Measurements from ENCODE around the gene C2orf42. TPM values are rescaled to one million over a fixed set of nuclear protein-coding genes. Genes with fewer than 3 reads are reported as not detected.
A peak's percentile ranks its signal among the peaks of the same experiment; 100 is the strongest.

C2orf42 gene
- total and polyA plus RNA-seq, 2 of the 4 experiments (the other 2 are of a cell fraction): 7.5 to 31.5 TPM

DNA sequence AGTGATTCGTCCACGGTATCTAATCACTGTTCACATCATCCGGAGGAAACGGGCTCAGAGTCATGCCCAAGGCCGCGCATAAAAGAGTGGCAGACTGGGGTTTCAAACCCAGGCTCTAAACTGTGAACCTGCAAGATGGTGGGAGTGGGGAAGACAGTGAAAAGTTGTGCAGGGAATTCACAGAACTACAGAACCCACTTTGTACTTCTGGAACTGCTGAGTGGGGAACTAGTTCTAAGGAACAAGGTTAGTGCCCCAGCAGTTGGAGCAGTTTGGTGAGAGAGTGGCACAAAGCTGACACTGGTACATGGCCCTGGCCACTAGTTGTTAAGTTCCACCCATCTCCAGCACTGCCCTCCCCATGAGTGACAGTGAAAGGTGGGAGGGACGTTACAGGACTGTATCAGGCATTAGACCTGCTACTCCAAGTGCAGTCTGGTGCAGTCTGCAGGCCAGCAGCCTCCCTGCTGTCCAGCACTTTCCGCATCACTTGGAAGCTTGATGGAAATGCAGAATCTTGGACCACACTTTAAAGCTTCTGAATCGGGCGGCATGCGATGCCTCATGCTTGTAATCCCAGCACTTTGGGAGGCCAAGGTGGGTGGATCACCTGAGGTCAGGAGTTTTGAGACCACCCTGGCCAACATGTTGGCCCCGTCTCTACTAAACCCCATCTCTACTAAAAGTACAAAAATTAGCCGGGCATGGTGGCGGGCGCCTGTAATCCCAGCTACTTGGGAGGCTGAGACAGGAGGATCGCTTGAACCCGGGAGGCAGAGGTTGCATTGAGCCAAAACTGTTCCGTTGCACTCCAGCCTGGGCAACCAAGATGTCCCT is 47.3 kb downstream of the C2orf42 start:
- Histone ChIP-seq H3K4ac (ENCODE audit: low read depth, low read length) (peak overlapping the region; percentile 85), H3K9me3 (ENCODE audit: control insufficient read depth, insufficient read depth, low read length) (no peaks in the 10 kb centered on the region), H3K4me1 (ENCODE audit: control insufficient read depth, insufficient read depth, low read length) (peaks cover 12% of the 10 kb centered on the region), H4K91ac (ENCODE audit: insufficient read depth, low read depth, low read length) (peak overlapping the region; percentile 85), H3K56ac (ENCODE audit: extremely low read depth, insufficient read depth, low read length) (peak overlapping the region; percentile 50; the same call in 1 of the 2 replicates), H3K18ac (ENCODE audit: low read depth, low read length) (peak overlapping the region; percentile 47), H4K5ac (ENCODE audit: low read depth, low read length) (peak overlapping the region; percentile 91), H3K27me3 (ENCODE audit: control insufficient read depth, insufficient read depth, low read length) (no peaks in the 10 kb centered on the region), H3K9ac (ENCODE audit: low read depth, low read length) (peak overlapping the region; percentile 65), H3K36me3 (ENCODE audit: control insufficient read depth, insufficient read depth, low read length) (no peaks in the 10 kb centered on the region), H4K20me1 (ENCODE audit: insufficient read depth, low read length) (no peaks in the 10 kb centered on the region), H3K4me3 (ENCODE audit: insufficient read depth, low read depth, low read length) (no peak overlapping the region; the same call in 1 of the 2 replicates), H4K8ac (ENCODE audit: low read depth in 2 of 2, low read length in 2 of 2) (peak overlapping the region; percentile 89 to 97), H2AK5ac (ENCODE audit: low read depth, low read length) (peak overlapping the region; percentile 97), H2AK9ac (replicated peaks; ENCODE audit: low read depth, low read length, poor library complexity) (peak overlapping the region; percentile 83), H2BK120ac (ENCODE audit: low read depth, low read length) (peak overlapping the region; percentile 13), H2BK5ac (ENCODE audit: low read depth, low read length, poor library complexity, severe bottlenecking) (peak overlapping the region; percentile 78), H3K79me1 (ENCODE audit: low read depth in 1 of 2, low read length in 2 of 2) (peaks cover 10 to 15% of the 10 kb centered on the region in 2 experiments; a peak in 3 of 4 replicates), H3K27ac (ENCODE audit: insufficient read depth, low read length) (peak overlapping the region; percentile 74), H3K23ac (ENCODE audit: low read depth, low read length) (peak overlapping the region; percentile 82), H3K14ac (replicated peaks; ENCODE audit: low read depth, low read length) (peak overlapping the region; percentile 87), H2BK15ac (ENCODE audit: low read depth, low read length) (peak overlapping the region; percentile 6; the same call in 1 of the 3 replicates), H3K9me1 (ENCODE audit: insufficient read depth, low read length) (peaks cover 13% of the 10 kb centered on the region), H2AFZ (replicated peaks; ENCODE audit: low read length, poor library complexity) (peak overlapping the region; percentile 38), H2BK20ac (ENCODE audit: low read depth, low read length) (peak overlapping the region; percentile 11; the same call in 1 of the 2 replicates), H3K4me2 (ENCODE audit: low read depth, low read length) (peak overlapping the region; percentile 38)
- in situ Hi-C loops (cut with MboI; ENCODE audit: low sequenced_read_pairs) (loop anchor here (5.0 kb wide), 1 partner anchor 226 kb away; the partner anchor contains the start of gene MXD1), dilution Hi-C loops (cut with HindIII; ENCODE audit: low sequenced_read_pairs, unreplicated experiment) (no loop called here), intact Hi-C loops (cut with micrococcal nuclease) (loop anchor here (5.0 kb wide), 2 partner anchors 211 to 421 kb away; no protein-coding TSS in a partner anchor)
- 31% methylated on average over 6 of the region's 18 CpGs; no CpG with 5 or more reads in 1 of the 2 experiments for WGBS, 2 experiments (ENCODE audit: extremely low coverage in 2 of 2, insufficient read length in 1 of 2)
- peak; percentile 52 for DNase-seq
- peak; percentile 3; the same call in 1 of the 2 replicates for ATAC-seq (ENCODE audit: low read depth)
- ChIA-PET POLR2A (ENCODE audit: unreplicated experiment) (interaction anchor here (0.8 to 1.3 kb wide), 2 partner anchors 73 to 229 kb away, joined by 3 to 6 read pairs; partner anchors contain the start of gene MXD1), CTCF (interaction anchor here (0.6 to 1.3 kb wide), 7 partner anchors 10 to 419 kb away, joined by 3 to 7 read pairs (median 3); partner anchors contain the start of gene MXD1)
- BruUV-seq (replicated peaks): no TSS peak
- TF ChIP-seq, protein P1, sequence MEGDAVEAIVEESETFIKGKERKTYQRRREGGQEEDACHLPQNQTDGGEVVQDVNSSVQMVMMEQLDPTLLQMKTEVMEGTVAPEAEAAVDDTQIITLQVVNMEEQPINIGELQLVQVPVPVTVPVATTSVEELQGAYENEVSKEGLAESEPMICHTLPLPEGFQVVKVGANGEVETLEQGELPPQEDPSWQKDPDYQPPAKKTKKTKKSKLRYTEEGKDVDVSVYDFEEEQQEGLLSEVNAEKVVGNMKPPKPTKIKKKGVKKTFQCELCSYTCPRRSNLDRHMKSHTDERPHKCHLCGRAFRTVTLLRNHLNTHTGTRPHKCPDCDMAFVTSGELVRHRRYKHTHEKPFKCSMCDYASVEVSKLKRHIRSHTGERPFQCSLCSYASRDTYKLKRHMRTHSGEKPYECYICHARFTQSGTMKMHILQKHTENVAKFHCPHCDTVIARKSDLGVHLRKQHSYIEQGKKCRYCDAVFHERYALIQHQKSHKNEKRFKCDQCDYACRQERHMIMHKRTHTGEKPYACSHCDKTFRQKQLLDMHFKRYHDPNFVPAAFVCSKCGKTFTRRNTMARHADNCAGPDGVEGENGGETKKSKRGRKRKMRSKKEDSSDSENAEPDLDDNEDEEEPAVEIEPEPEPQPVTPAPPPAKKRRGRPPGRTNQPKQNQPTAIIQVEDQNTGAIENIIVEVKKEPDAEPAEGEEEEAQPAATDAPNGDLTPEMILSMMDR (conservative IDR thresholded peaks at IDR 0.05; ENCODE audit: low read depth, low read length): no peak
- TF ChIP-seq NFE2L2 (IDR thresholded peaks at IDR 0.05; ENCODE audit: low read depth, low read length) (no peak), RAD21 (IDR thresholded peaks at IDR 0.05; ENCODE audit: low read length) (no peak), FOS (IDR thresholded peaks at IDR 0.05; ENCODE audit: low read depth, low read length) (no peak), POLR2A (IDR thresholded peaks at IDR 0.05; ENCODE audit: low read depth, low read length) (no peak; the same call in none of the 2 replicates), MAZ (IDR thresholded peaks at IDR 0.05; ENCODE audit: borderline replicate concordance, low read depth, low read length) (no peak), CEBPB (IDR thresholded peaks at IDR 0.05; ENCODE audit: low read depth, low read length) (no peak), MAFK (IDR thresholded peaks at IDR 0.05; ENCODE audit: low read depth, low read length) (no peak), CHD1 (IDR thresholded peaks at IDR 0.05; ENCODE audit: low read depth, low read length) (no peak), BHLHE40 (IDR thresholded peaks at IDR 0.05; ENCODE audit: low read depth, low read length) (no peak), RCOR1 (IDR thresholded peaks at IDR 0.05; ENCODE audit: insufficient replicate concordance, low read length) (no peak)
- TF ChIP-seq, protein P2, sequence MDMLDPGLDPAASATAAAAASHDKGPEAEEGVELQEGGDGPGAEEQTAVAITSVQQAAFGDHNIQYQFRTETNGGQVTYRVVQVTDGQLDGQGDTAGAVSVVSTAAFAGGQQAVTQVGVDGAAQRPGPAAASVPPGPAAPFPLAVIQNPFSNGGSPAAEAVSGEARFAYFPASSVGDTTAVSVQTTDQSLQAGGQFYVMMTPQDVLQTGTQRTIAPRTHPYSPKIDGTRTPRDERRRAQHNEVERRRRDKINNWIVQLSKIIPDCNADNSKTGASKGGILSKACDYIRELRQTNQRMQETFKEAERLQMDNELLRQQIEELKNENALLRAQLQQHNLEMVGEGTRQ (IDR thresholded peaks at IDR 0.05; ENCODE audit: low read depth, low read length): no peak
- TF ChIP-seq, protein P3, sequence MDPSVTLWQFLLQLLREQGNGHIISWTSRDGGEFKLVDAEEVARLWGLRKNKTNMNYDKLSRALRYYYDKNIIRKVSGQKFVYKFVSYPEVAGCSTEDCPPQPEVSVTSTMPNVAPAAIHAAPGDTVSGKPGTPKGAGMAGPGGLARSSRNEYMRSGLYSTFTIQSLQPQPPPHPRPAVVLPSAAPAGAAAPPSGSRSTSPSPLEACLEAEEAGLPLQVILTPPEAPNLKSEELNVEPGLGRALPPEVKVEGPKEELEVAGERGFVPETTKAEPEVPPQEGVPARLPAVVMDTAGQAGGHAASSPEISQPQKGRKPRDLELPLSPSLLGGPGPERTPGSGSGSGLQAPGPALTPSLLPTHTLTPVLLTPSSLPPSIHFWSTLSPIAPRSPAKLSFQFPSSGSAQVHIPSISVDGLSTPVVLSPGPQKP (IDR thresholded peaks at IDR 0.05; ENCODE audit: borderline replicate concordance, low read depth, low read length): no peak
